Prostate gland (tissue), 2 donors: ENCODE measurements around the gene CCDC91. TPM values are rescaled to one million over a fixed set of nuclear protein-coding genes. Genes with fewer than 3 reads are reported as not detected.

Experiments
- DNase-seq: peaks from one replicate; pipeline ENCODE4 v3.0.0-alpha.2; 2019; ENCODE audit warnings: low spot score
- H3K27ac ChIP-seq, 2 donors: fragments of 200-600 bp; sonication (generic); 2 replicates each; pipeline ENCODE4 v1.5.1; 2017 to 2019
- H3K27me3 ChIP-seq: fragments of 200-600 bp; sonication (generic); replicated peaks from 2 replicates; pipeline ENCODE4 v1.5.1; 2019; ENCODE audit not compliant: insufficient read depth
- H3K36me3 ChIP-seq, 2 donors: fragments of 200-600 bp; sonication (generic); 1 replicate in 1 of 2; 2 replicates in 1 of 2; pipeline versions ENCODE4 v1.5.1 to v1.8.1; 2017 to 2019
- H3K4me1 ChIP-seq: fragments of 200-600 bp; sonication (generic); replicated peaks from 2 replicates; pipeline ENCODE4 v1.5.1; 2019
- H3K4me3 ChIP-seq, 2 donors: fragments of 200-600 bp; sonication (generic); 2 replicates each; pipeline ENCODE4 v1.5.1; 2017 to 2019
- H3K9me3 ChIP-seq: fragments of 200-600 bp; sonication (generic); 2 replicates; pipeline ENCODE4 v1.5.1; 2017
- CTCF ChIP-seq, 4 experiments: fragments of 200-600 bp in 2 of 4; fragments of 450-650 bp in 2 of 4; sonication (generic) in 2 of 4; IDR thresholded peaks; 1 replicate in 3 of 4; 2 replicates in 1 of 4; pipeline ENCODE4 v1.5.1; 2016 to 2019; ENCODE audit warnings: antibody characterized with exemption in 4 of 4, mild to moderate bottlenecking in 2 of 4, moderate library complexity in 2 of 4
- POLR2A ChIP-seq: fragments of 450-650 bp; IDR thresholded peaks from one replicate; pipeline ENCODE4 v1.6.1; 2016; ENCODE audit warnings: antibody characterized with exemption, mild to moderate bottlenecking
- POLR2AphosphoS5 ChIP-seq: sonication (generic); formaldehyde crosslinking; IDR thresholded peaks from one replicate; pipeline ENCODE4 v1.6.1; 2017; ENCODE audit warnings: antibody characterized with exemption
- WGBS: methylation state at CpG from one replicate; pipeline ENCODE4 v1.1.5; 2018; 5-methylcytosine and 5-hydroxymethylcytosine counted together
- intact Hi-C: fragments of 100-400 bp; cut with DNase I; formaldehyde crosslinking; loops from one replicate; pipeline ENCODE4 v1.14.2; 2022
- total RNA-seq, 2 donors: library from RNA; depleted of rRNA; stranded (reverse); fragments of >200 nt; gene quantifications; one replicate each; pipeline ENCODE4 v1.1.0, GENCODE V29; 2016

CCDC91 gene
- total RNA-seq, 2 donors from 2014 or later, result 25.3 to 42.4 TPM

- Histone ChIP-seq H3K36me3 (no peaks in the 10 kb centered on the region), H3K4me1 (no peaks in the 10 kb centered on the region), H3K27me3 (no peaks in the 10 kb centered on the region), H3K9me3 (no peaks in the 10 kb centered on the region), H3K4me3 (no peak overlapping the region), H3K27ac (no peak overlapping the region)
- TF ChIP-seq CTCF (IDR thresholded peaks at IDR 0.05) (no peak), POLR2AphosphoS5 (no peak), POLR2A (no peak)
- WGBS, result 86% methylated on average over 6 of the region's 6 CpGs
- DNase-seq, result no peak
- intact Hi-C loops, result no loop called here
These were observed 378.4 kb downstream of the CCDC91 start for GRCh38 chr12:28568704-28569103.

- Histone ChIP-seq H3K36me3 (no peaks in the 10 kb centered on the region), H3K27ac (no peak overlapping the region), H3K9me3 (no peaks in the 10 kb centered on the region), H3K27me3 (no peaks in the 10 kb centered on the region), H3K4me1 (no peaks in the 10 kb centered on the region), H3K4me3 (no peak overlapping the region)
- TF ChIP-seq POLR2AphosphoS5 (no peak), POLR2A (no peak), CTCF (IDR thresholded peaks at IDR 0.05) (no peak)
- DNase-seq, result no peak
- 48% methylated on average over 3 of the region's 3 CpGs for WGBS
- intact Hi-C loops, result no loop called here
These were observed 379.6 kb downstream of the CCDC91 start for GRCh38 chr12:28569698-28570411.

- Histone ChIP-seq H3K9me3 (no peaks in the 10 kb centered on the region), H3K4me1 (no peaks in the 10 kb centered on the region), H3K27me3 (no peaks in the 10 kb centered on the region), H3K36me3 (no peaks in the 10 kb centered on the region), H3K4me3 (no peak overlapping the region), H3K27ac (no peak overlapping the region)
- WGBS, result 80% methylated on average over 3 of the region's 3 CpGs
- no peak for DNase-seq
- TF ChIP-seq POLR2AphosphoS5 (no peak), POLR2A (no peak), CTCF (IDR thresholded peaks at IDR 0.05) (no peak)
- intact Hi-C loops, result no loop called here
These were observed 380.6 kb downstream of the CCDC91 start for GRCh38 chr12:28570811-28571210.

GRCh38 chr12:28574746-28575592 is 384.7 kb downstream of the CCDC91 start:
- no peaks in the 10 kb centered on the region for H3K36me3 ChIP-seq
- no peak for DNase-seq
- H3K4me1 ChIP-seq, result no peaks in the 10 kb centered on the region
- H3K4me3 ChIP-seq, result no peak overlapping the region
- peaks cover under 1% of the 10 kb centered on the region for H3K27me3 ChIP-seq
- H3K27ac ChIP-seq, result no peak overlapping the region
- no peaks in the 10 kb centered on the region for H3K9me3 ChIP-seq
- 84% methylated on average over 5 of the region's 5 CpGs for WGBS
- TF ChIP-seq POLR2A (no peak), POLR2AphosphoS5 (no peak), CTCF (IDR thresholded peaks at IDR 0.05) (no peak)
- intact Hi-C loops, result no loop called here
